Spleen (tissue), 7 donors: ENCODE data around the gene GLDC.

Experiments
- CTCF ChIP-seq, 11 experiments: fragments of 200-600 bp in 7 of 11; fragments of 450-650 bp in 4 of 11; sonication (generic) in 4 of 11; IDR thresholded peaks in 8 of 11; conservative IDR thresholded peaks in 3 of 11; 1 replicate in 7 of 11; 2 replicates in 4 of 11; pipeline versions ENCODE4 v1.4.0 to v1.8.0; 2016 to 2021; ENCODE audit warnings: antibody characterized with exemption in 11 of 11, inconsistent platforms in 4 of 11, mild to moderate bottlenecking in 1 of 11
- POLR2A ChIP-seq, 3 donors: fragments of 450-650 bp; IDR thresholded peaks; one replicate each; pipeline ENCODE4 v1.5.1; 2017; ENCODE audit warnings: antibody characterized with exemption in 3 of 3, mild to moderate bottlenecking in 1 of 3
- donor health status: DM: no; HTN: no; CAD: no; lungs with moderate emphysema.
- donor health status: DM: no; HTN: no; CAD: no.
- donor health status: DM: no; HTN: no; CAD: no.

- TF ChIP-seq CTCF (IDR thresholded peaks at IDR 0.05 in 8 of 11, conservative IDR thresholded peaks at IDR 0.05 in 3 of 11) (no peak), POLR2A (IDR thresholded peaks at IDR 0.05) (no peak)
Measured at GRCh38 chr9:6581253-6581652, 64.3 kb downstream of the GLDC start.
